OCI-LY1 (cell line): Measurements from ENCODE around the gene STRN4.

ENCODE experiments used
- H2AFZ ChIP-seq: fragments of 200-600 bp; sonication (generic), shearing (Covaris generic); 2 replicates; pipeline ENCODE4 v1.6.0; 2014; ENCODE audit warnings: antibody characterized with exemption, mild to moderate bottlenecking, low read length
- H3F3A ChIP-seq: fragments of 200-600 bp; sonication (generic), shearing (Covaris generic); 2 replicates; pipeline ENCODE4 v1.6.0; 2014; ENCODE audit warnings: mild to moderate bottlenecking, antibody characterized with exemption, low read length, moderate library complexity; ENCODE audit not compliant: insufficient read depth
- H3K27ac ChIP-seq: fragments of 200-600 bp; sonication (generic); 2 replicates; pipeline ENCODE4 v1.5.1; 2014; ENCODE audit warnings: low read length, mixed run types, mild to moderate bottlenecking, low read depth; ENCODE audit not compliant: poor library complexity, severe bottlenecking
- H3K27me3 ChIP-seq: fragments of 200-600 bp; sonication (generic); 2 replicates; pipeline ENCODE4 v1.6.0; 2014; ENCODE audit warnings: antibody characterized with exemption, mild to moderate bottlenecking, low read length, moderate library complexity; ENCODE audit not compliant: insufficient read depth
- H3K36me3 ChIP-seq: fragments of 200-600 bp; sonication (generic); 2 replicates; pipeline ENCODE4 v1.6.1; 2014; ENCODE audit warnings: mild to moderate bottlenecking, antibody characterized with exemption, low read length, moderate library complexity, mixed read lengths; ENCODE audit not compliant: insufficient read depth
- H3K4me1 ChIP-seq: fragments of 200-600 bp; sonication (generic); 2 replicates; pipeline ENCODE4 v1.5.1; 2014; ENCODE audit warnings: mild to moderate bottlenecking, low read length, moderate library complexity; ENCODE audit not compliant: insufficient read depth, severe bottlenecking
- H3K4me2 ChIP-seq: fragments of 200-600 bp; sonication (generic), shearing (Covaris generic); 2 replicates; pipeline ENCODE4 v1.6.1; 2014; ENCODE audit warnings: low read length
- H3K4me3 ChIP-seq: fragments of 200-600 bp; sonication (generic); 2 replicates; pipeline ENCODE4 v1.5.1; 2014; ENCODE audit warnings: low read length, low read depth, mild to moderate bottlenecking, mixed read lengths; ENCODE audit not compliant: poor library complexity, severe bottlenecking
- H3K79me2 ChIP-seq: fragments of 200-600 bp; shearing (Covaris generic); 2 replicates; pipeline ENCODE4 v1.6.1; 2016; ENCODE audit warnings: mixed run types, low read length, mixed read lengths; ENCODE audit not compliant: insufficient read depth
- H3K9ac ChIP-seq: fragments of 200-600 bp; sonication (generic), shearing (Covaris generic); 2 replicates; pipeline ENCODE4 v1.6.1; 2014; ENCODE audit warnings: mild to moderate bottlenecking, low read length, mixed read lengths
- H3K9me2 ChIP-seq: fragments of 200-600 bp; sonication (generic), shearing (Covaris generic); 2 replicates; pipeline ENCODE4 v1.6.1; 2014; ENCODE audit warnings: low read depth, mild to moderate bottlenecking, low read length, mixed read lengths
- H3K9me3 ChIP-seq: fragments of 200-600 bp; shearing (Covaris generic); 2 replicates; pipeline ENCODE4 v1.6.1; 2014; ENCODE audit warnings: low read length, mixed read lengths
- H4K20me1 ChIP-seq: fragments of 200-600 bp; sonication (generic), shearing (Covaris generic); 2 replicates; pipeline ENCODE4 v1.6.0; 2016; ENCODE audit warnings: mild to moderate bottlenecking, low read length; ENCODE audit not compliant: insufficient read depth
- EZH2 ChIP-seq: fragments of 200-600 bp; sonication (generic), shearing (Covaris generic); IDR thresholded peaks from 2 replicates; pipeline ENCODE4 v1.8.0; 2017; ENCODE audit warnings: borderline replicate concordance, mixed run types, mild to moderate bottlenecking, antibody characterized with exemption, low read length, moderate library complexity, mixed read lengths
- TF ChIP-seq, protein P1 (sequence below): fragments of 200-600 bp; sonication (generic), shearing (Covaris generic); IDR thresholded peaks from 2 replicates; pipeline ENCODE4 v1.5.1; 2017; ENCODE audit warnings: mild to moderate bottlenecking, antibody characterized with exemption, low read length, moderate library complexity, mixed read lengths

STRN4 gene

GRCh38 chr19:46785980-46786235 is 39.7 kb upstream of the STRN4 start:
- no peaks in the 10 kb centered on the region for H3K9me3 ChIP-seq
- peaks cover 31% of the 10 kb centered on the region for H3K4me1 ChIP-seq

GRCh38 chr19:46785054-46785979 is 39.1 kb upstream of the STRN4 start:
- H3K4me1 ChIP-seq: peaks cover 31% of the 10 kb centered on the region
- TF ChIP-seq EZH2: no peak
- TF ChIP-seq, protein P1, sequence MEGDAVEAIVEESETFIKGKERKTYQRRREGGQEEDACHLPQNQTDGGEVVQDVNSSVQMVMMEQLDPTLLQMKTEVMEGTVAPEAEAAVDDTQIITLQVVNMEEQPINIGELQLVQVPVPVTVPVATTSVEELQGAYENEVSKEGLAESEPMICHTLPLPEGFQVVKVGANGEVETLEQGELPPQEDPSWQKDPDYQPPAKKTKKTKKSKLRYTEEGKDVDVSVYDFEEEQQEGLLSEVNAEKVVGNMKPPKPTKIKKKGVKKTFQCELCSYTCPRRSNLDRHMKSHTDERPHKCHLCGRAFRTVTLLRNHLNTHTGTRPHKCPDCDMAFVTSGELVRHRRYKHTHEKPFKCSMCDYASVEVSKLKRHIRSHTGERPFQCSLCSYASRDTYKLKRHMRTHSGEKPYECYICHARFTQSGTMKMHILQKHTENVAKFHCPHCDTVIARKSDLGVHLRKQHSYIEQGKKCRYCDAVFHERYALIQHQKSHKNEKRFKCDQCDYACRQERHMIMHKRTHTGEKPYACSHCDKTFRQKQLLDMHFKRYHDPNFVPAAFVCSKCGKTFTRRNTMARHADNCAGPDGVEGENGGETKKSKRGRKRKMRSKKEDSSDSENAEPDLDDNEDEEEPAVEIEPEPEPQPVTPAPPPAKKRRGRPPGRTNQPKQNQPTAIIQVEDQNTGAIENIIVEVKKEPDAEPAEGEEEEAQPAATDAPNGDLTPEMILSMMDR: no peak
- H3K27me3 ChIP-seq: no peaks in the 10 kb centered on the region
- H3K79me2 ChIP-seq: peaks cover 42% of the 10 kb centered on the region
- H3K9ac ChIP-seq: peak overlapping the region; percentile 87
- H3F3A ChIP-seq: peaks cover 6% of the 10 kb centered on the region; the same call in 1 of the 2 replicates
- peaks cover 52% of the 10 kb centered on the region for H3K36me3 ChIP-seq
- peak overlapping the region; percentile 95 for H3K27ac ChIP-seq
- no peak overlapping the region for H2AFZ ChIP-seq
- H4K20me1 ChIP-seq: no peaks in the 10 kb centered on the region
- H3K4me2 ChIP-seq: peak overlapping the region; percentile 85
- H3K4me3 ChIP-seq: peak overlapping the region; percentile 98
- no peaks in the 10 kb centered on the region for H3K9me3 ChIP-seq
- no peaks in the 10 kb centered on the region for H3K9me2 ChIP-seq

More at GRCh38 chr19:46785980-46786235, 39.7 kb upstream of the STRN4 start:
- H3K27me3 ChIP-seq: no peaks in the 10 kb centered on the region
- no peaks in the 10 kb centered on the region for H3K9me2 ChIP-seq
- H4K20me1 ChIP-seq: no peaks in the 10 kb centered on the region
- peak overlapping the region; percentile 87 for H3K9ac ChIP-seq
- H2AFZ ChIP-seq: no peak overlapping the region
- peaks cover 6% of the 10 kb centered on the region; the same call in 1 of the 2 replicates for H3F3A ChIP-seq
- peak overlapping the region; percentile 95 for H3K27ac ChIP-seq
- TF ChIP-seq, protein P1: no peak
- TF ChIP-seq EZH2: no peak
- H3K4me2 ChIP-seq: peak overlapping the region; percentile 85
- H3K36me3 ChIP-seq: peaks cover 48% of the 10 kb centered on the region
- H3K4me3 ChIP-seq: peak overlapping the region; percentile 98
- H3K79me2 ChIP-seq: peaks cover 42% of the 10 kb centered on the region

- peak overlapping the region; percentile 87 for H3K9ac ChIP-seq
- peak overlapping the region; percentile 98 for H3K4me3 ChIP-seq
- peaks cover 42% of the 10 kb centered on the region for H3K79me2 ChIP-seq
- no peaks in the 10 kb centered on the region for H3K9me3 ChIP-seq
- H3F3A ChIP-seq: peaks cover 6% of the 10 kb centered on the region; the same call in 1 of the 2 replicates
- H2AFZ ChIP-seq: no peak overlapping the region
- TF ChIP-seq, protein P1: peak; percentile 57
- TF ChIP-seq EZH2: no peak
- H4K20me1 ChIP-seq: no peaks in the 10 kb centered on the region
- no peaks in the 10 kb centered on the region for H3K27me3 ChIP-seq
- peaks cover 31% of the 10 kb centered on the region for H3K4me1 ChIP-seq
- H3K36me3 ChIP-seq: peaks cover 58% of the 10 kb centered on the region
- H3K4me2 ChIP-seq: peak overlapping the region; percentile 85
- H3K9me2 ChIP-seq: no peaks in the 10 kb centered on the region
- peak overlapping the region; percentile 95 for H3K27ac ChIP-seq
Measured at GRCh38 chr19:46784262-46785053, 38.2 kb upstream of the STRN4 start.
